K562 (cell line): Measurements from ENCODE around the gene DCAF8. TPM values are rescaled to one million over a fixed set of nuclear protein-coding genes. Genes with fewer than 3 reads are reported as not detected.

ENCODE experiments used
- ARNT ChIP-seq, 2 experiments: fragments of 450-650 bp; IDR thresholded peaks; 2 replicates each; pipeline ENCODE4 v1.6.1; 2016; ENCODE audit warnings: mild to moderate bottlenecking in 1 of 2
- ATF1 ChIP-seq, 2 experiments: fragments of 450-650 bp in 1 of 2; IDR thresholded peaks; 2 replicates each; pipeline ENCODE4 v1.6.1; 2016; ENCODE audit warnings: missing compliant biosample characterization in 1 of 2, missing genetic modification characterization in 1 of 2
- CBFB ChIP-seq: sonication (generic); formaldehyde crosslinking; IDR thresholded peaks from 2 replicates; pipeline ENCODE4 v1.4.0; 2020; ENCODE audit warnings: mild to moderate bottlenecking, missing genetic modification reagents
- CREB1 ChIP-seq, 2 experiments: sonication (generic) in 1 of 2; formaldehyde crosslinking in 1 of 2; IDR thresholded peaks; 2 replicates each; pipeline versions ENCODE4 v1.6.1 to v1.8.0; 2012 to 2022; ENCODE audit warnings: inconsistent platforms in 1 of 2, mild to moderate bottlenecking in 1 of 2, missing genetic modification reagents in 1 of 2, moderate library complexity in 1 of 2
- GABPA ChIP-seq: fragments of 200-800 bp; sonication (Bioruptor generic); conservative IDR thresholded peaks from 2 replicates; pipeline ENCODE4 v1.6.1; 2016; ENCODE audit warnings: low read depth, missing genetic modification characterization, missing compliant biosample characterization
- HLTF ChIP-seq: fragments of 450-650 bp; IDR thresholded peaks from 2 replicates; pipeline ENCODE4 v1.6.1; 2016
- KDM5B ChIP-seq: fragments of 200-600 bp; sonication (generic); IDR thresholded peaks from 2 replicates; pipeline ENCODE4 v1.6.1; 2012; ENCODE audit warnings: low read depth, mild to moderate bottlenecking, moderate library complexity, low read length, control low read depth, inconsistent platforms; ENCODE audit not compliant: insufficient replicate concordance
- LARP7 ChIP-seq: fragments of 450-650 bp; IDR thresholded peaks from 2 replicates; pipeline ENCODE4 v1.6.1; 2016
- MAX ChIP-seq: sonication (generic); formaldehyde crosslinking; IDR thresholded peaks from 2 replicates; pipeline ENCODE4 v1.9.0; 2022; ENCODE audit warnings: mild to moderate bottlenecking, missing genetic modification reagents
- NCOR1 ChIP-seq: fragments of 450-650 bp; IDR thresholded peaks from 2 replicates; pipeline ENCODE4 v1.6.1; 2016; ENCODE audit warnings: mild to moderate bottlenecking, moderate library complexity
- PHF20 ChIP-seq: fragments of 450-650 bp; IDR thresholded peaks from 2 replicates; pipeline ENCODE4 v1.6.1; 2018; ENCODE audit not compliant: partially characterized antibody
- POLR2A ChIP-seq: fragments of 450-650 bp; conservative IDR thresholded peaks from 2 replicates; pipeline ENCODE4 v1.6.1; 2016
- RBM22 ChIP-seq: fragments of 200-400 bp; formaldehyde crosslinking; IDR thresholded peaks from 2 replicates; pipeline ENCODE4 v1.6.1; 2018; ENCODE audit warnings: low read length, low read depth; ENCODE audit not compliant: poor library complexity, severe bottlenecking
- RFX7 ChIP-seq: fragments of 250-450 bp; sonication (Bioruptor Pico); IDR thresholded peaks from 2 replicates; pipeline ENCODE4 v1.5.1; 2021; ENCODE audit warnings: mild to moderate bottlenecking
- SFPQ ChIP-seq: fragments of 200-400 bp; formaldehyde crosslinking; IDR thresholded peaks from 2 replicates; pipeline ENCODE4 v1.6.1; 2017; ENCODE audit warnings: mild to moderate bottlenecking, low read depth, low read length, moderate library complexity
- SOX6 ChIP-seq: fragments of 450-650 bp; IDR thresholded peaks from 2 replicates; pipeline ENCODE4 v1.6.1; 2014; ENCODE audit warnings: mild to moderate bottlenecking
- TEAD4 ChIP-seq, 2 experiments: sonication (generic) in 1 of 2; formaldehyde crosslinking in 1 of 2; IDR thresholded peaks; 2 replicates each; pipeline versions ENCODE4 v1.6.1 to v1.8.0; 2012 to 2022; ENCODE audit warnings: borderline replicate concordance in 1 of 2, inconsistent platforms in 1 of 2, low read length in 1 of 2, mild to moderate bottlenecking in 1 of 2, missing genetic modification reagents in 1 of 2
- ZBTB7A ChIP-seq: IDR thresholded peaks from 2 replicates; pipeline ENCODE4 v1.6.1; 2011; ENCODE audit warnings: low read depth, mild to moderate bottlenecking, low read length, moderate library complexity, borderline replicate concordance; ENCODE audit not compliant: control insufficient read depth
- ZFPM2 ChIP-seq: fragments of 250-450 bp; sonication (Bioruptor Pico); IDR thresholded peaks from 2 replicates; pipeline ENCODE4 v1.5.1; 2022; ENCODE audit warnings: mild to moderate bottlenecking
- polyA plus RNA-seq, 8 experiments: library from polyadenylated mRNA; depleted of rRNA in 4 of 8; stranded (reverse) in 5 of 8; unstranded in 3 of 8; fragments of >200 nt; fragmentation: Nextera tagmentation in 2 of 8; fragmentation: Illumina TruSeq in 1 of 8; extraction: Ambion mirVana in 2 of 8; extraction: Trizol in 1 of 8; gene quantifications; 2 replicates each; pipeline versions ENCODE4 v1.2.1 to v1.2.3, GENCODE V29; 2011 to 2014; ENCODE audit warnings: inconsistent platforms in 1 of 8, missing spikeins in 1 of 8
- total RNA-seq, 7 experiments: library from RNA; depleted of rRNA in 6 of 7; stranded (reverse); fragments of >200 nt in 6 of 7; fragmentation: Illumina TruSeq in 2 of 7; extraction: Trizol in 2 of 7; gene quantifications; 2 replicates each; pipeline versions ENCODE4 v1.2.1 to v1.2.3, GENCODE V29; 2011 to 2021; ENCODE audit warnings: low replicate concordance in 1 of 7
- TF ChIP-seq, protein P1 (sequence below): sonication (generic); formaldehyde crosslinking; IDR thresholded peaks from 2 replicates; pipeline ENCODE4 v1.4.0; 2020; ENCODE audit warnings: mild to moderate bottlenecking, missing genetic modification reagents

Gene DCAF8
- total and polyA plus RNA-seq, 9 of the 15 experiments (the other 6 are each of a cell fraction or from before 2014, with no cell fraction given): 11.6 to 149 (median 81.3) TPM

- TF ChIP-seq, protein P1, sequence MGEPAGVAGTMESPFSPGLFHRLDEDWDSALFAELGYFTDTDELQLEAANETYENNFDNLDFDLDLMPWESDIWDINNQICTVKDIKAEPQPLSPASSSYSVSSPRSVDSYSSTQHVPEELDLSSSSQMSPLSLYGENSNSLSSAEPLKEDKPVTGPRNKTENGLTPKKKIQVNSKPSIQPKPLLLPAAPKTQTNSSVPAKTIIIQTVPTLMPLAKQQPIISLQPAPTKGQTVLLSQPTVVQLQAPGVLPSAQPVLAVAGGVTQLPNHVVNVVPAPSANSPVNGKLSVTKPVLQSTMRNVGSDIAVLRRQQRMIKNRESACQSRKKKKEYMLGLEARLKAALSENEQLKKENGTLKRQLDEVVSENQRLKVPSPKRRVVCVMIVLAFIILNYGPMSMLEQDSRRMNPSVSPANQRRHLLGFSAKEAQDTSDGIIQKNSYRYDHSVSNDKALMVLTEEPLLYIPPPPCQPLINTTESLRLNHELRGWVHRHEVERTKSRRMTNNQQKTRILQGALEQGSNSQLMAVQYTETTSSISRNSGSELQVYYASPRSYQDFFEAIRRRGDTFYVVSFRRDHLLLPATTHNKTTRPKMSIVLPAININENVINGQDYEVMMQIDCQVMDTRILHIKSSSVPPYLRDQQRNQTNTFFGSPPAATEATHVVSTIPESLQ (CRISPR knock-in tag): peak; percentile 71; the same call in 1 of the 2 replicates
- TF ChIP-seq ZFPM2 (CRISPR knock-in tag) (no peak), ARNT (IDR thresholded peaks at IDR 0.05) (no peak), TEAD4 (IDR thresholded peaks at IDR 0.05; ENCODE audit: low read length) (no peak), TEAD4 (CRISPR knock-in tag; IDR thresholded peaks at IDR 0.05; ENCODE audit: borderline replicate concordance) (no peak), SOX6 (no peak), PHF20 (peak; percentile 68), RBM22 (no peak), KDM5B (peak; percentile 50), NCOR1 (no peak), ZBTB7A (0 out of 2 replicates have a peak, but pooled peaks have one; percentile 13), SFPQ (no peak), HLTF (peak; percentile 29; the same call in 1 of the 2 replicates), CREB1 (IDR thresholded peaks at IDR 0.05) (peak; percentile 22; the same call in 1 of the 2 replicates), CREB1 (CRISPR knock-in tag; IDR thresholded peaks at IDR 0.05) (no peak), POLR2A (peak; percentile 79), GABPA (peak; percentile 77), ATF1 (CRISPR knock-in tag; IDR thresholded peaks at IDR 0.05) (no peak), ATF1 (tag; IDR thresholded peaks at IDR 0.05) (no peak), LARP7 (0 out of 2 replicates have a peak, but pooled peaks have one; percentile 63), CBFB (CRISPR knock-in tag) (peak; percentile 58; the same call in 1 of the 2 replicates), RFX7 (no peak), MAX (CRISPR knock-in tag) (peak; percentile 45)
These were observed 56.9 kb downstream of the DCAF8 start, which contains the start of gene PEA15 (continued) for GRCh38 chr1:160205242-160206035.
